HK-2 (cell line): Measurements from ENCODE around the gene UNC80.

ENCODE experiments used
- DNase-seq: peaks from one replicate; pipeline ENCODE4 v3.0.0-alpha.2; 2018; ENCODE audit not compliant: unreplicated experiment

UNC80 gene

DNA sequence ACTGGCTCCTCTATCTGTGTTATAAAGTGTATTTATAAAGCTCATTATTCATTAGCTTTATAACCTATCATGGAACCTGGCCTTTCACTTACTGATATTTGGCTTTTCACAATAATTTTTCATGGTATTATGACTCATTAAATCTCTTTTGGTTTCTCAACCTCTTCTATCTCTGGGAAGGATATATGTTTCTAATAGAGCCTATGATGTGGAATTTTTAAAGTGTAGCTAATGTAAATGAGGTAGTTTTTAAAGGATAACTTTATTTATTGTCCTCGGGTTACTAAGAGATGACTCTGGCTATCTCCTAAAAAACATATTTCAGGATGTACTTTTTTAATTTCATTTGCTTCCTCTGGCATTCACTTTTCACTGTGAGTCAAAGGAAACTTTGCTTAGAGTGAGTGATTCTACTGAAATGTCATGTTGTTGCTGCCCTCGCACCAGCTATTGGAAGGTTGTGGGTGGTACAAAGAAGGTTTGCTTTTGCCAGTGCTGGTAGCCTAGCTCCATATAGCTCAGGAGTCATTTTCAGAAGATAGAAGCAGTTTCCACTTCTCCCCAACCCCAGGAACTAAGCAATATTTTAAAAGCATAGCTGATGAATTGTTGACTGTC lies 145.6 kb downstream of the UNC80 start:
- no peak for DNase-seq

DNA sequence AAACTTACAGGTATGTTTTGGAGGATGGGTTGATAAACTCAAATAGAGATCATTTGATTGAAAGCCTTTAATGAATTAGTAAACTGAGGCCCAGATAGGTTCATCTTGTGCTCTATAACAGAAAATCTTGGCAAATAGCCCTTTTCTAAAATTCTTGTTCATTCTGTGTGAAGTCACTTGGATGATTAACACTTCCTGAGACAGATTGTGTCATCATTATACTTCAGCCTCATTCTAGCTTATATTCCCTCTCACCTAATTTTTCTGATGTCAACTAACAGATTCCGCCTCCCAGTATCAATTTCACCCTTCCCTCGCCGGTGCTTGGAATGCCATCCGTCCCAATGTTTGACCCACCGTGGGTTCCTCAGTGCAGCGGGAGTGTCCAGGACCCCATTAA lies 146.6 kb downstream of the UNC80 start:
- DNase-seq: no peak

GRCh38 chr2:209922116-209922515 lies 150.5 kb downstream of the UNC80 start:
- no peak for DNase-seq

DNA sequence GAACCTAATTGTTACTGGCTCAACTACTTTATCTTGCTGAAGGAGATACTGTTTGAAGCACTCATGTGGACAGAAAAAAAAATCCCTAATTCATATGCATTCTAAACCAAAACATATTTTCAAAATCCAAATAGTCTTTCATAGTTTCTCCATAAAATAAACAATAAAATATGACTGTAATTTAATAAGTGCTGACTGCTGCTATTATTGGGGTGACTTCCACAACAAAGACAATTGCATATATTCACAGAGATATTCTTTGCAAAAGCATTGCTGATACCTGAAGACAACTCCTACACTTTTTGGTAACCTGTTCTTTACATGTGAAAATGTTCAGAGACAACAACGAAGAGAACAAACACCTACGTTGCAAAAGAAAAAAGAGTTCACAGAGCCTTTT lies 157.7 kb downstream of the UNC80 start:
- no peak for DNase-seq

DNA sequence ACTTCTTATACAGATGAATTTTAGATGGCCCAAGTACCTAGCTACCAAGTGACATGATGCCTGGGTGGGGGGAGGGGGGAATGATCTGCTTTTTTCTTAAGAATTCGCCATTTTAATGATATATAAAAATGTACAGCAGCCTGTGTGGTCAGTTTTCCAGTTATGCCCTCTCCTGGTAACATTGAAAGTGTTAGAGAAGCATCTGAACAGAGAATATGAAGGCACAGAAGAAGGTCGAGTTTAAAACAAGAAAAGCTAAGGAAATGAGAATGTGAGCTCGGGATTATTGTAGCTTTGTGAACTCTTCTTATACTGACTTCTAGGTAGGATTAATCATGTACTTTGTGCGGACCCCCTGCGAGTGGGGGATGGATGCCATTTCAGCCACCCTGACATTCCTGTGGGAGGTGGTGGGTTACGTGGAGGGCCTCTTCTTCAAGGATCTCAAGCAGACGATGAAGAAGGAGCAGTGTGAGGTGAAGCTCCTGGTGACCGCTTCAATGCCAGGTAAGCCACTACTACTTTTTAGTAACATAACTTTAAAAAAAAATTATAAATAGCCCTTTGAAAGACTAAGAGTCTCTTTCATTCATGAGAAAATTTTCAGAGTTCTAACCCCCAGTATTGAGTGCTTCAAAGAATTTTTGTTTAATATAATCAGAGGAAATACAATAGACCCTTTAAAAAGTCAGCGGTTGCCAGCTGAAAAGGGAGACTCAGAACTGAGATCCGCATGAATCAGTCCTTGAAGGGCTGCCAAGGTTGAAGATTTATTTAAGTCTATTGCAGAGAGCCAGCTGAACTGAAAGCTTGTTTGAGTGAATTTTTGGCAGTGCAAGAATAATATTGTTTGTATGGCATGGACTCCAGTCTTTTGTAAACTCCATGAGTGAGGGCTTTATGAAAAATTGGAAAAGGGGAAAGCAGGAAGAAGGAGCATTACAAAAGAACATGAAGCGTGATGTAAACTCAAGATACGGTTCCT lies 162.2 kb downstream of the UNC80 start:
- no peak for DNase-seq

DNA sequence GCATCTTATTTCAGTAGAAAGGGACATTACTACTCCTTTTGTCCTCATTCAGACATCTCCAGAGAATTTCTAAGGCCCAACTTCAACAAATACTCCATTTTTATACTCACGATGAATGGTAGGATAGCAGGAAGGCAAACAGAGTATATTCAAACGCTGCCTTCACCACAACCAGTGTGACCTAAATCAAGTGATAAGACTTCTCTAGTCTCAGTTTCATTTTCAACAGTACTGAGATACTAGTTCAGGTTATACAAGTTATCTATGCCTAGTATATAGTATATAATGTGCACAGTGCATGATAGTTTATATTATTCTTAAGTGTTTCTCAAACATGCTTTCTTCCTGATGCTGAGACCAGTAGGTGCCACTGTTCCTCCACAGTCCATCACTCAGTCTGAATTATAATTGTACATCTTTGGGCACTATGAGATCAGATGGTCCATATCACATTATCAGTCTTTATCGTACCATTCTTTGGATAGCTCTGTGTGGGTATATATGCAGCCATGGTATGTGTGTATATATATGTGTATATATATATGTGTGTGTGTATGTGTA lies 164.6 kb downstream of the UNC80 start:
- DNase-seq: no peak

DNA sequence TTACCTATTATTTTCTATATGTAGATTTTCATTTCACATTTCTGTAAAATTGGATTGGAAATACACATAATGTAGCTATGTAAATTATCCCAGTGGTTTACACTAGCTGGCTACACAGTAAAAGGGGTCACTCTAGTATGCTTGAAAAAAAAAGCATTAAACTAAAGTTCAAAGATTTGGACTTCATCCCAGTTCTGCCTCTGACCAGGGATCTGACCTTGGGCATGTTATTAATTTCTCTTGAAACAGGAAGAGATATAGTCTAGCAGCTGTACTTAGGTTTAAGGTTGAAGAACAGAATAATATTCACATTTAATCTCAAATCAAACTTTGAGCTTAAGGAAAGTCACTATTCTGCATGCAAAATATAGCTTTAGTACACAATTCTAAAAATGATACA lies 166.3 kb downstream of the UNC80 start:
- DNase-seq: no peak

- DNase-seq: no peak
These were observed 167.3 kb downstream of the UNC80 start for GRCh38 chr2:209938906-209939305.

- no peak for DNase-seq
These were observed 169.3 kb downstream of the UNC80 start for GRCh38 chr2:209940936-209941335.

GRCh38 chr2:209942426-209942825 lies 170.8 kb downstream of the UNC80 start:
- DNase-seq: no peak

- no peak for DNase-seq
These were observed 171.4 kb downstream of the UNC80 start for GRCh38 chr2:209942936-209943605.

DNA sequence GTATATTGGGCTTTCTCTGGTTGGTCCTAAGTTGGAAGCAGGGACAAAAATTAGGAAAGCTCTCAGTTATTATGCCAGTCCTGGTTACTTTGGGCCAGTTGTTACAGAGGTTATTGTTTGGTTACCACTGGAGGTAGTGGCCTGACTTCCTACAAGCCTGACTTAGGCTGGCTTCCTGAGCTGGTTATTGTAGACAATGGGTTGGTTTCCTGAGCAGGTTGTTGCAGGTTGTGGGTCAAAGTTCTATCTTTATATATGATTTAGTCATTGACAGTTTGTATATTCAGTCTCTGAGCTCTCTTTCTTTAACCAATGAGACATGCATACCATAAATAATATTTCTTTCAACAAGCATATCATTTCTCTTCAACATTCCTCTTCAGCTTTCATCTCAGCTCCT lies 172.1 kb downstream of the UNC80 start:
- DNase-seq: no peak

- no peak for DNase-seq
These were observed 174.9 kb downstream of the UNC80 start for GRCh38 chr2:209946539-209946938.

GRCh38 chr2:209956271-209956670 lies 184.6 kb downstream of the UNC80 start:
- no peak for DNase-seq

GRCh38 chr2:209958016-209958415 lies 186.4 kb downstream of the UNC80 start:
- DNase-seq: no peak

- DNase-seq: no peak
These were observed 188.4 kb downstream of the UNC80 start for GRCh38 chr2:209960045-209960444.

- DNase-seq: peak; percentile 29
These were observed 189.3 kb downstream of the UNC80 start for GRCh38 chr2:209960676-209961630.

DNA sequence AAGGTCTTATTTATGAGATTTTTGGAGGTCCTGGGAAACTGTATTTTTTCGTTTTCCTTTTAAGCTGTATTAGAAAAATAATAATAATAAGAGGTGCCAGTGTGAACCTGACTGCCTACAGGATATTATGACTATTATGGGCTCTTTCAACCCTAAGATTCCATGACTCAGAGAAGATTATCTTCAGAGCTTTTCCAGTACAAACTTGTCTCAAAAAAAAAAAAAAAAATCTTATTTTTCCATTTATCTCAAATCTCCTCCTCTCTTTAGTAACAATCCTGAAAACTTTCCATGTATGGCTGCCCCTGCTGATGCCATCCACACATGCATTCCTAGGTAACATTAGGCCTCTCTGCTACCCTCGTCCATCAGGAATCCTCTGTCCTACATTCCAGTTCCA lies 194.1 kb downstream of the UNC80 start:
- DNase-seq: no peak

- DNase-seq: no peak
These were observed 198.1 kb downstream of the UNC80 start for GRCh38 chr2:209969692-209970091.

DNA sequence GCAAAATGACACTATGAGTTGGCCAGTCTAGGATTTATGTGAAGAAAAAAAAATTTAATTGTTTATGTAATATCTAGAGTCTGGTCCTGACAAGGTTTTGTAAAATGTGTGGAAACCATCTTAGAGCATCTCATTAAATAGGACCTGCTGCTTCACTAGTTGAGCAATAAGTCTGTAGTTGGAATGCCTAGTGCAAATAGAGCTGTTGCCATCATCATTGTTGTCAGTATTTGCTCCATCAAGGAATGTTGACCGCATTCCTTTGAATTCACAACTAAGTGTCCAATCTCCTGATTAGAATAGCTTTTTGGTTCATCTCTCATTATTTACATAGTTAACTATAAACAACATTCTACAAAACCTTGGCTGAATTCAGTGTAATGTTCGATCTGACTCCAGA lies 198.6 kb downstream of the UNC80 start:
- no peak for DNase-seq

- DNase-seq: no peak
These were observed 199.1 kb downstream of the UNC80 start for GRCh38 chr2:209970711-209971110.
